Activated CD4-positive, CD25-positive, alpha-beta regulatory T cell treated with anti-CD3 and anti-CD28 coated beads, Interleukin-2, amount 50 U/mL, for 72 hours (primary cell): ENCODE results near the gene ENC1.
A peak's percentile ranks its signal among the peaks of the same experiment; 100 is the strongest.

Experiments
- DNase-seq: peaks from one replicate; pipeline ENCODE4 v3.0.0; 2021

Gene ENC1

GRCh38 chr5:74655206-74655605 is 14.7 kb upstream of the ENC1 start:
- DNase-seq: no peak

- no peak for DNase-seq
These were observed 13.5 kb upstream of the ENC1 start for GRCh38 chr5:74653991-74654390.

DNA sequence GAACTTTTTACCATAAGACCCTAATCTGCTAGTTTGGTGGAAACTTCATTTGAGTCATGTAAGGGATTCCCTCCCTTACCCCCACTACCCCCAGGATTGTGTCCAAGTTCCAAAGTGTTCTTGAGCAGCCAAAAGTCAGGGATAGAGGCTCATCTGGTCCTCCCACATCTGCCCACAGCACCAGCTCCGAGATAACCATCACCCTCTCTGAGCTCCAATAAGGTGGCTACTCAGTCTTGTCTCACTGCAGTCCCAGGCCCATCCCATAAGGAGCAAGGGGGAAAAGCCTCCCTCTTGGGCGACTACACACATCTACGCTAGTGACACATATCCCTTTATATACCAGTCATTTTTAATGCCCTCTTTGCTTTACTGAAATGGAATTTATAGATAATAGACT is 12.0 kb upstream of the ENC1 start:
- DNase-seq: no peak

GRCh38 chr5:74651710-74652109 is 11.2 kb upstream of the ENC1 start:
- DNase-seq: no peak

DNA sequence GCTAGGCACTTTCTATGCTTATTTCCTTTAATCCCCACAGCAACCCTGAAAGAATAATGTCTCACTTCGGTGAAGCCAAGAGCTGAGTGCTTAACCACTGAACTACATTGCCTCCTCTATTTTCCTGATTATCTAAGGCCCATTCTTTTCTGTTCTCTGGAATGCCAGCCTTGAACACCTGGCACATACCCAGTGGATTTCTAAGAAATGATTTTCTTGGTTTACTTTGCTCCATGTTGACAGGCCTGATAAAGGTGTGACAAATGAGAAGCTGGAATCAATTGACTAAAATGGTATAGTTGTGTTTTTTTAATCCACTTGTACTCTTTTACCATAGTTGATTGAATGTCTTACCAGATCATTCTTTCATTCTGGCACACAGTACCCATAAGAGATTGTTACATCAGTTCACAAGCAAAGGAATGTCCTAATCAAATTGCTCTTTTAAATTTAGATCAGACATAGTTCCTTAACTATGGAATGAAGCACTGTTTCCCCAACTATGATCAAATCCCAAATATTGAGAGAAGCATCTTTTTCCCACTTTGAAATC is 9.0 kb upstream of the ENC1 start:
- DNase-seq: no peak

- no peak for DNase-seq
These were observed 8.3 kb upstream of the ENC1 start for GRCh38 chr5:74648835-74649293.

DNA sequence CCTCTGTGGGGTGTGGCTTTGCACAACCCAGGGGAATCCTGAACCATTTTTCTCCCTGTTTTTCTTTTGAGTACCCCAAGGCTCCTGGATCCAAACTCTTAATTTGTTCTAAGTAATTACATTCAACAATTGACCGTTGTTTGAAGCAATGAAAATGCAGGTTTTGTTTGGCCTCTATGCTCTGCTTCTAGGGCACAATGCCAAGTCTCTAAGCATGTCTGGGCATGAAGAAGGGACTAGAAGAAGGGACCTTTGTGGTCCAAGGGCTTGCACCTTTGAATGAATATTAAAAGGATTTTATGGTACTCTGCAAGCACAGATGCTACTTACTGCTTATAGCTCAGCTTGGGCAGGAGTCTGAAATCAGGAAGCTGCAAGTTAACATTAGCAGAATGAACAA is 6.6 kb upstream of the ENC1 start:
- no peak for DNase-seq

DNA sequence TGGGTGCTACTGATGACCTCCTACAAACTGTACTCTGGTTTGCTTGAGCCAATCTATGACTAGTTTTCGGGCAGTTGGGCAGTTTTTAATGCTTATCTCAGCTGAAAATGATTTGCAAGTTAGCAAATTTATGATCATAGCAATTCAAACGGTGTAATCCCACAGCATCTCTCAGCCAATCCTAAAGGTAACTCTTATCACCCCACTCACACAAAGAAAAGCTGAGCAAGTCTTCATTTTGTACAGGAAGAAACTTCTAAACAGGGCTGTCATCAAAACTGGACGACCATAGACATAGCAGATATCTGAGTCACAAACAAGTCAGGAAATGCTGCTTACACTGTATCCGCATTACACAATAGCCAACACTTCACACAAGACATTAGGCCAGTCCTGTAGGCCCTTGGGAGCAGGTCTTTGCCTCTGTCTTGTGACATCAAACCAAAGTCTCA is 2.6 kb upstream of the ENC1 start:
- DNase-seq: no peak

DNA sequence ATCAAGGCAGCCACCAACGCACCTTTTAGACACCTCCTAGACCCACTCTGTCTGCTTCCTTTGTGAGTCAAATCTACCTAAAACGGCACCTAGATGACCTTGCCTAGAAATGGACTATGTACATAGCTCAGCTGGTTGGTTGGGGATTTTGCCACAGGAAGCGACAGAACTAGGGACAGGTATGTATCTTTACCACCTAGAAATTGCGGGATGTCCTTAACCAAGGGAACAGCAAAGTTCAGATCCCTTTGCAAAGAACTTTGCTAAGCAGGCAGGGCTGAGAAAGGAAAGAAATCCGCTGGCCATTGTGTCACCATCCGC is 2.0 kb upstream of the ENC1 start:
- DNase-seq: no peak

DNA sequence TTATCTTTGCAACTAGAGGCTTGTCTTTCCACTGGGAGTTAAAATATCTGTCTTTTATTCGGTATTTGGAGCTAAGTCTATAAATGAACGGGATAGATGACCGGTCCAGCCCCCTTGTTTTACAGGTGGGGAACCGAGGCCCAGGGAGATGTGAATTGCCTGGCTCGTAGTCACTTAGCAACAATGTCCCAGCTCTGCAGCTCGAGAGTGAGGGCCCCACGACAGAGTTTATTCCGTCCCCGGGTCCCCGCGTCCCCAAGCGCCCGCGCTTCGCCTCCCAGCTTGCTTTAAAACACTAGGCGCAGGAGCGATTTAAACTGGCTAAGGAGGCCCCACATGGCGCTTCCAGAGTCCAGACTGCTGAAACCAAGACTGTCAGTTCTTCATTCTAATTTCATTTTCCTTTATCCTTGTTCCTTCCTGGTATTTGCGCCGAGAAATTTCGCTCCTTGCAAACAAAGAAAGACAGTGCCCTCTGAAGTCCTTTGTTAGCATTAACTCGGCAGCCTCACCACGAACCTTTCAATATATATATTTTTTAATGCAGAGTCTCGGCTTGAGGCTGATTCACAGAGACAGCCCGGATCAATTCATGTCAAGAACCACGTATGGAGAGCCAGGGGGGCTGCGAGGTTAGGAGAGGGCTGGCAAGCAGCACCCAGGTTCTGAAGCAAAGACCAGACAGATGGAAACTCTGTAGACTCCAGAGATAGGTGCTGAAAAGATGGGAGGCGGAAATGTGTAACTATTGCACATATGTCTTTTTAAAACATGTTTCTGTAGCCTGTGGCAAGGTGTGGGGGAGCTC is 1.4 kb upstream of the ENC1 start:
- no peak for DNase-seq

DNA sequence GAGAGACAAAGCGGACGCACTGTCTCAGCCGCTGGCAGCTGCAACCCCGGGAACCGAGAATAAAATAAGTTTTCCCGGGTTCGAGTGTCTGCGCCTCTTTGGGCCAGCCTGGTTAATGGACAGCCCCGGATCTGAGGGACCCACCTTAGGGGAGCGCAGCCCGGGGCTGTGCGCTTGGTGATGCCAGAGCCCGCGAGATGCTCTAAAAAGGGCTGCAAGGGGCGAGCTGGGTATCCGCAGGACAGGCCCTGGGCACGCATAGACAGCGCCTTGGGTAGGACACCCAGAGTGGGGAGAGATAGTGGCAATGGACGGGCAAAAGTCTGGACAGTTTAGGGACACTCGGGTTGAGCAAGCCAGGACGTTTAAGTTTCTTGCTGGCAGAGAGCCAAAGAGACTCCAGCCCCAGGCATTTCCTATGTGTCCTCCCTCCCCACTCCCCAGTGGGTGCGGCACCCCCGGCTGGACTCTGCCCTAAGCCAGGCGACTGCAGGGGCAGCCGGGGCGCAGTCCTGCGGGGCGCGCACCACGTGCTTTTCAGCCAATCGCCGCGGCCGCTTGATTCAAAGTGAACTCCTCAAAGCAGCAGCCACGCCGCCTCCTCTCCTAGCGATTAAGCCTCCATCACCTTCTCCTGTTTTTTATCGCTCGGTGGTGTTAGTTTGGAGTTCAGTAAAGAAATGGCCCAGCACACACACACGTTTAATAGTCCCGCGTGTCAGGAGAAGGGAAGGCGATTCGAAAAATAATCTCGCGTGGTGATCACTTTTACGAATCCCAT is 616 bp upstream of the ENC1 start:
- peak; percentile 45 for DNase-seq

GRCh38 chr5:74639807-74640449 is 600 bp downstream of the ENC1 start:
- peak; percentile 37 for DNase-seq

- DNase-seq: no peak
These were observed 1.3 kb downstream of the ENC1 start for GRCh38 chr5:74638970-74639806.

DNA sequence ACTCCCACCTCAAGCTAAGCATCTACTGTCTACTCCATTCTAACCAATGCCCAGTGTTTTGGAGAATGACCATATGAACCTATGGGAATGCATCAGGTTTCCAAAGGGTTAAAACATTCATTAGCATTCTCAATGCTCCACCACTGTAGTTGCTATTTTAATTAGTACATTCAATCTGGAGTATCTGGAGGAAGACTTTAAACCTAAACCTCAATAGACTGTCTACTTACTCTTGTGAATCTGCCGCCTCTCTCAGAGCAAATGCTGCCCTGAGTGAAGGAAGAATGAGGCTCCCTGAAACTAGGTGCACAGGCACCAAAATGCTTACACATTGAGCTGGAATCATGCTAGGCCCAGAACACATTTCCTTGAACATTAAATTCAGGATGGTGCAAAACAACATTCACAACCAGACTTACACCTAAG is 2.0 kb downstream of the ENC1 start:
- no peak for DNase-seq

GRCh38 chr5:74636552-74636951 is 4.0 kb downstream of the ENC1 start:
- DNase-seq: no peak

DNA sequence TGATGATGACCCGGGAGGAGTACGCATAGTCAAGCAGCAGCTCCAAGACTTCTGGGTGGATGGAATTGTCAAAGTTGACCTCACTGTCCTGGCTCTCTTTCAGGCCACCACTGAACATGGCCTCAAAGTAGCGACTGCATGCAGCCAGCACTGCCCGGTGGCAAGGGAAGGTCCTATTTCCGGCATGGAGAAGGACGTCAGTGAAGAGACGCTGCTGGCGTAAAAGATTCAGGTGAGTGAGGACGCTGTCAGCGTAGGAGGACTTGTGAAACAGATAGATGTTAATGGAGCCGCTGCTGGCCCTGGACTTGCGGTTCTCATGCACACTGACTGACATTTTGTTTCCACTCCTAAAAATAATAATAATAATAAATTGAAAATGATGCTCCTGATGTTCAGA is 4.4 kb downstream of the ENC1 start:
- no peak for DNase-seq

DNA sequence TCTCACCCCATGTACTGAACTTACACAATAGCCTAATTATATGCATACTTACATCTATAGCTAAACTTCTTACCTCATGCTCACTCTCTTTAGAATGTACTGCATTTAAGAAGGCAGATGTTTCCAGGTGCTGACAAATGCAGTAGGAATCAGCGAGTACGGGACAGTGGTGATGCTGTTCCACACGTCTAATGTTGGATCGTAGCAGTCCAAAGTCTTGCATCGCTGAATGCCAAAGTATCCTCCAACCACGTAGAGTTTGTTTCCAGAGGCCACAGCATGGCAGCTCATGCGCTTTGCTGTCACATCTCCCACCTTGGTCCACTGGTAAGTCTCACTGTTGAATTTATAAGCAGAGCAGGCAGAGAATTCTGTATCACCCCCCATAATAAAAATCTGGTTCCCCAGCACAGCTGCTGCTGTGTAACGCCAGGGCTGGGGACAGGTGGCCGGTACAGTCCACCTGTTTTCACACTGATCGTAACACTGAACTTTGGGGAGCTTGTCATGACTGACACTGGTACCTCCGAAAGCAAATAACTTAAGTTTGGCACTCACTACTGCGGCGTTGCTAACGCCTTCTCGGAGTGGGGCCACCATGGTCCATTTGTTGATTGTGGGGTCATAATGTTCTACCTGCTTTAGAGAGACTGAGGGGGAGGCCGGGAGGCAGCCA is 5.8 kb downstream of the ENC1 start:
- DNase-seq: no peak

DNA sequence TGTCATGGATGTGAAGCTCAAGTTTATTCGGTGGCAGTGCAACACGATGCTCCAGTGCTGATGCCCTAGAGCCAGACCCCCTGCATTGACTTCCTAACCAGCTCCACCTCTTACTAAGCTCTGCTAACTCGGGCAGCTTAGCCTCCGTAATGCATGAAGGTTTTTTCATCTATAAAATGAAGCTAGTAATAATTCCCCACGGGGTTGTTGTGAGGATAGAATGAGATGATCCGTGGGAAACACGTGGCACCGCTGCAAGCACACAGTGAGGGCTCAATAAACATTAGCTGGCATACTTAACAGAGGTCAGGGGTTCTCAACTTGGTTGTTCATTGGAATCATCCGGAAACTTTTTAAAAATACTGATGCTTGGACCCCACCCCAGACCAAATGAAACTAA is 6.8 kb downstream of the ENC1 start:
- no peak for DNase-seq

DNA sequence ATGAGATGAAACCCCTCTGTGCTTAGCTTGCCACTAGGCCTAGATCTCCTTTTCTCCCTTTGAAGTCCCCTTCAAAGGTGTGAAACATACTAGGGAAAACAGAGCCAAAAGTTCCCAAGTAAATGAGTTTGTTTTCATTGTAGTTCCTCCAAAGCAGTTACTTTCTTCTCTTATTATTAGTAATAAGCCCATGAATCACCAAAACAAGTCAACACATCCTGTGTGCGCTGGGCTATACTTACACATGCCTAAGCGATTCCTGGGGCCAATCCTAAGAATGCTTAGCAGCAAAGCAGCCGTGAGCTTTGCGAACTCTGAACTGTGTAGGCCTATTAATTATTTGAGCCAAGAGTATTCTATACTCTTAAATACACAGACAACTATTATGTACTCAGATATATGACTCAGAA is 7.6 kb downstream of the ENC1 start:
- DNase-seq: no peak

GRCh38 chr5:74631081-74631953 is 9.2 kb downstream of the ENC1 start:
- DNase-seq: no peak
